Measurements from ENCODE around the gene C16orf95.

Gene C16orf95

DNA sequence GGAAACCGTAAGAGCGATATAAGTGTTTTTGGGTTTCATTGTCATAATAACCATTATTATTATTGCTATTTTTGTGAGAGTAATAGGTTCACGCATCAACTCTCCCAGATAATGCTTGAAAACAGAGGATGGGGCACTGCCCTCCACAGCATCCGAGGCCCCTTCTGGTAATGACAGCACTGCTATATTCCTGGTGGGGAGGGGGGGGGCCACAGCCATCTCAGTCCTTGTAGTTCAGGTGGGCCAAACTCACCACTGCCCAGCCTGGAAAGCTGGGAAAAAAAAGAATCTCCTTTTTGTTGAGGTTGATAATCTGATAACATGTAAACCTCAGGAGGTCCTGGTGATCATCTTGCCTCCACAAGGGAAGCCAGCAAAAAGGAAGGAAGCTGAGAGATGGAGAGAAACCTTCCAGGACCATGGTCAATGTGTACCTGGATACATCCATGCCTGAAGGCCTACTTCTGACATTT, 706 bp downstream of the C16orf95 start:
- no peak for DNase-seq (ENCODE audit: low spot score)

DNA sequence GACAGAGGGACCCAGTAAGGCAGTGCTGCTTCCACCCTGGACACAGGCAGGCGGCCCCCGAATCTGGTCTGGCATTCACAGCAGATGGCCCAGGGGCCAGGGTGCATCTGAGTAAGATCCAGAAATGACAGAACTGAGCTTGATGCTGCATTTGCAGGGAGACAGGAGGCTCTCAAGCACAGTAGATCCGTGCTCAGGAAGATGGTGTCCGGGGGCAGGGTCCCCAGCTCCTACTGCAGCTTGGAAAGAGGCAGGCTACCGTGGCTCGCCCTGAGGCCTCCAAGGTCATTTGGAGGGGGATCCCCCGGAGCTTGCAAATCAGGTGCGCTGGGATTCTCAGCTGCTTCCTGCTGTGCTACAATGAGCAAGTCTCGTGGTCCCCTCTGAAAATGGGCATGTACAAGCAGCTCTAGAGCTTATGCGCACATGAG, 2.2 kb downstream of the C16orf95 start:
- no peak for DNase-seq (ENCODE audit: low spot score)

DNA sequence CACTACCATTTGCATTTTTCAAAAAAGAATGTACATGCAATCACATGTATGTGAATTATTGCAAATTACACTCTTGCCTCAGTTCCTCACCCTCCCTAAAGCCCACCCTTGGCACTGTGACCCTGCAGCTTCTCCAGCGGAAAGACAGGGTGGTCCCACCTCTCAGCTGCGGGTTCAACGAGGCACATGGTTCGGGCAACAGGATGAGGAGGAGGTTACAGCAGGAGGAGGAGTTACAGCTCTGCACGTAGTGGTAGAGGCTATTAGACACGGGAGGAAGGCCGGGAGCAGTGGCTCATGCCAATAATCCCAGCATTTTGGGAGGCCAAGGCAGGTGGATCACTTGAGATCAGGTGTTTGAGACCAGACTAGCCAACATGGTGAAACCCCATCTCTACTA, 5.2 kb downstream of the C16orf95 start:
- no peak for DNase-seq (ENCODE audit: low spot score)

DNA sequence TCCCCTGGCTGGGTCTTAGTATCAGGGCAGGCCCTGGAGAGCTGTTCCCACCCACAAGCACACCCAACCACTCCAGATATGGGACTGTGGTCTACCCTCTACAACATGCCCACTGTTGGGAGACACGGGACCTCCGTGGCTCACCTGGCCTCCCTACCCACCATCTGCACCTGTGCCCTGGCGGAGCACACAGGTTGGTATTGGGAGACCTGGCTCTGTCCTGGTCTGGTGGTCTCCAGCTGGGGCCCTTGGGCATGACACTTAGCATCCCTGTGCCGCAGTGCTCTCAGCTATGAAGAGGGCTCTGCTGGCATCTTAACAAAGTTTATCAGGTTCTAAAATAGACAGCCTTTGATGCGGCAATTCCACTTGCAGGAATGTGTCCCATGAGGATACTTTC, 5.8 kb downstream of the C16orf95 start:
- DNase-seq (ENCODE audit: low spot score): no peak

DNA sequence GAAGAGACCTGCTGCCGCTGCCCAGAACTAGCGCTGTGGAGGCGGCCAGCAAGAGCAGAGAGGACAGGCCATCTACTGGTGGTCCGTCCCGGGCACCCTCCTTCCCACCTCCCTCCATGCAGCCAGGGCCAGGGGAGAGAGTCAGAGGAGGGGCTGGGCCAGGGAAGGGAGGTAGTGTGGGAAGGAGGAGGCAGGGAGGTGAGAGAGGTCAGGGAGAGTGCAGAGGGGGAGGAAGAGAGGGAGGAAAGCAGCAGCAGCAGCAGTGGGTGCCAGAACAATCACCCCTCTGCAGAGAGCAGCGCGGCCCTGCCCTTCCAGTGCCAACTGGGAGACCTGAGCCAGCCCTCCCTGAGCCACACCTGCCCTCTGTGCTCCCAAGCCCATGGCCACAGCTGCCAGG, 6.6 kb downstream of the C16orf95 start:
- DNase-seq (ENCODE audit: low spot score): no peak

DNA sequence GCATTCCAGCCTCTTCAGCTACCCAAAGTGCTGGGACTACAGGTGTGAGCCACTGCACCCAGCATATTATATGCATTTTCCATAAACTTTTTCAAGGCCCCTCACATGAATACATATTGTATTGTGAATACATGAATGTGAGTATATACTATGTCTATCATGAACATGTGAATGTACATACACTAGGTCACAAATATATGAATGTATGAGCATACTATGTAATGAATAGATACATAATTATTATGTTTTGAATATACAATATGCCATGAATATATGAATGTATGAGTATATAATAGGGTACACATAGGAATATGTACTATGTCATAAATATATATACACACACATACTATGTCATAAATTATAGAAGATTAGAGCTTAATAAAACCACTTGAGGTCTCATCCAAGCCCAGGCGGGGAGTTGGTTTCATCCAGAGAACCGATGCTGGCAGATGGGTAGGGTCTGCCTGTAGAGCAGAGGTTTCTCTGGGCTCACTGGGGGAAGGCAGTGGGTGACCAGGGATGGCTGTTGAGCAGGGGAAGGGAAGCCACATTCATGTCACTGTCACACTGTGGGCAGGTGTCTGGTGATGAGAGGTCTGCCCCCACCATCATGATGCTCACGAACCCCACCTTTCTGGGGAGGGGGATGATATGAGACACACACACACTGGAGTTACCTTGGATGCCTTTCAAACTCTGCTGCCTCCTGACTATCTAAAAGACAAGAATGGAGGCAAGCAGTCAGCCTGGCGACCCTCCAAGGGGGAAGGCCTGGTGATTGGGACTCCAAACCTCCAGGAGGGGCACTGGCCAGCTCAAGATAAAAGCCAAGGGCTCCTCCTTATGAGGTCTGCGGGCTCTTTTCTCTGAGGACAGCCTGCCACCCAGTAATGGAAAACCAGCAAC, 7.3 kb downstream of the C16orf95 start:
- DNase-seq (ENCODE audit: low spot score): no peak

DNA sequence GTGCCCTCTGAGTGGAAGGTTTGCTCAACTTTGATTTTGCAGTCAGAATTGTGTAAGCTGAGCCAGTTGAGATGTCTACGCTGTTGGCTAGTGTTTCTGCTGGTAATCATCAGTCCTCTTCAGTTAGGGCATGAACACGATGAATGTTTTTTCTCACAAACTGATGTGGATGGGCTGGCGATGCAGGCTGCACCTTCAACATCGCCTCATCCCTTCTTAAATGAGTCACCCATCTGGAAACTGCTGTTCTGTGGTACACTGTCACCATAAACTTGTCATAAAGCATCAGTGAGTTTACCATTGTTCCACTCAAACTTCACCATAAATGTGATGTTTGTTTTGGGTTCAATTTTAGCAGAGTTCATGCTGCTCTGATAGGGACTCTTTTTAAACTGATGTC, 8.4 kb downstream of the C16orf95 start:
- no peak for DNase-seq (ENCODE audit: low spot score)

DNA sequence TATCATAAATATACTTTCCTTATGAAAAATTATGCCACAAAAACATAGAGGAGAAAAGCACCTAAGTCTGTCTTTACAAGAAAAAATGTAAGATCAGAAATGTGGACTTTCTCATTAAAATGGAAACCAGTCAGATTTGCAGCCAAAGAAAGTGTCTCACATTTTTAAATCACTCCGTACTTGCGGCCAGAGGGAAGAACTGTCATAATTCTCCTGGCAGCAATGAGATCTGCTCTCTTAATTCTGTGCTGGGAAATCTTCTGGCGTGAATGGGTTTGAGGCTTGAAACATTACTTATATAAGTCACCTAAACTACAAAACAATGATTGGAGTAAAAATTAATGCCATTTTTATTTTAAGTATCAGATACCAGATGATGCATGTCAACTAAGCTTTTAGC, 10.7 kb downstream of the C16orf95 start:
- no peak for DNase-seq (ENCODE audit: low spot score)

DNA sequence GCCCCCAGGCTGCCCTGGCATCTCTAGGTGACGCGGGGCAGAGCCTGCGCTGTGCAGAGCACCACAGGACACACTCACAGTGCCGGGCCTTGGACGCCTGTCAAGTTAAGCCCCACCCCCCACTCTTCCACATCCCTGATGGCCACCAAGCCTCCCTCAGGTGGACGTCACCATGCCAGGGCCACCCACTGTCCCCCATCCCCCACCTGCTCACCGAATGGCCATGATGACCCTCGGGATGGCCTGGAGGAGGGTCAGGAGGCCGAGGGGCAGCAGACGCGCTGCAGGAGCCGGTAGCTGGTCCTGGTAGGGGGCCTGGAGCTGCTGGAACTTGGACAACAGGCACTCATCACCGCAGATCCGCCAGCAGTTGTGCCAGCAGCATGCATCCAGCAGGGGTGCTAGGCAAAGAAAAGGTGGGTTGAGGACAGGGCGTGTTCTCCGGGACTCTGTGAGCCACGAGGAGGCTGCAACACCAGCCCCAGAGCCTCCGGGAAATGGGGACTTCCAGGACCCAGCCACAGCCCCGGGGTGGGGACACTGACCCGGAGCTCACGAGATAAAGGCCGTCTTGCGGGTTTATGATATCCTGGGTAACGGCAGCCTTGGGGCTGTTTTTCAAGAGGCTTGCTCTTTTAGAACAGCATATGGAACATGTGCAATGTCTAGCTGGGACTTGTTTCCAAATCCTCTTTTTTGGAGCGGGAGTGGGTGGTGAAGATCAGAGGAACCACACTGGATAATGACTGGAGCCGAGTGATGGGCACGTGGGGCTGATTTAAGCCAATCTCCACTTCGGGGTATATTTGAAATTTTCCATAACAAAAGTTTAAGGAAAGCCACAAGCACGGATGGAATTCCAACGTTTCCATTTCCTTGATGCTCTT, 11.4 kb downstream of the C16orf95 start:
- DNase-seq (ENCODE audit: low spot score): no peak

DNA sequence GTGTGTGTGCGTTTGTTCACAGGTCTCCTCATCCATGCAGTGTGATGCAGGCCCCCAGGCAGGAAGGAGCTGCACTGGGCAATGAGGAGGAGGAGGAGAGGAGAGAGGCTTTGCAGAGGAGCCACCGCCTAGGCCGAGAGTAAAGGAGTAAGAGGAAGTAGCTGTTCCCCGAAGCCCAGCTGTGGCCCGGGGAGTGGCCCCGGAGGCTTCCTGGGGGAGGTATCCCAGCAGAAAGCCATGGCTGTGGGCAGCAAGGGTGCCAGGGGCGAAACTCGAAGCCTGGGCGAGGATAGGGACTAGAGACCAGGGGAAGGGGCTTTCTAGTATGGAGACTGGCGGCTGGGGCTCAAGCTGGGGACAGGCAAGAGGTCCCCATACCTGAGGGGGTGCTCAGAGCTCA, 12.2 kb downstream of the C16orf95 start:
- no peak for DNase-seq (ENCODE audit: low spot score)

DNA sequence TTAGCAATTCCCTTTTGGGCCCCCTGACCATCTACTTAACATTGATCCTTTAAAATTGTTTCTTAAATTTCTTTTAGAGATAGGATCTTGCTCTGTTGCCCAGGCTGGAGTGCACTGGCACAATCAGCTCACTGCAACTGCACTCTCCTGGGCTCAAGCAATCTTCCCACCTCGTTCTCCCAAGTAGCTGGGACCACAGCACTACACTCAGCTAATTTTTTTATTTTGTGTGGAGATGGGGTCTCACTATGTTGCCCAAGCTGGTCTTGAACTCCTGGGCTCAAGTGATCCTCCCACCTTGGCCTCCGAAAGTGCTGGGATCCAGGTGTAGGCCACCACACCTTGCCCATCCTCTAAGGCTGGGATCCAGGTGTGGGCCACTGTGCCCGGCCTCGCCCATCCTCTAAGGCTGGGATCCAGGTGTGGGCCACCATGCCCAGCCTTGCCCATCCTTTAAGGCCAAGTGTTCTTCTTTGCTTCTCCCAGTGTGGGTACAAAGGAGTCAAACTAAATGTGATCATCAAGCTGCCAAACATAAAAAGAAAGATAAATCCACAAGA, 13.2 kb downstream of the C16orf95 start:
- no peak for DNase-seq (ENCODE audit: low spot score)

DNA sequence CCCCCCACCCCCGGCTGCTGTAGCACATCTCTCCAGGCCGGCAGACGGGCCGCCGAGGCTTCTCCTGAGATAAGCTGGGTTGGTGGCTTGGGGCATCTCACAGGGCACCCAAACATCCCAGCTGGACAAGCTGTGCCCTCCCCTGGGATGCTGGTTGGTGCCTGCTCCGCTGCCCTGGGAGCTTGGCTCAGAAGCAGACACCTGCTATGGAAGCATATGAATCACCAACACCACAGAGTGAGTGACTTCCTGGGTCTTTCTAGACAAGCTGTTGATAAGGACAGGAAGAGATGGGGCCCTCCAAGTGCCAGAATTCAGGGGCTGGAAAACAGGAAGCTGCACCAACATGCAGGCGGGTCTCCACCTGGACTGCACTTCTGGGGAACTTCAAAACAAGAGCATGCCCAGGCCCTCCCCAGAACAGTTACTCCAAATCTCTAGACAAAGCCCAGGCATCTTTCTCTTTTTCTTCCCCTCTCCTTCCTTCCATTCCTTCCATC, 13.7 kb downstream of the C16orf95 start:
- DNase-seq (ENCODE audit: low spot score): no peak

DNA sequence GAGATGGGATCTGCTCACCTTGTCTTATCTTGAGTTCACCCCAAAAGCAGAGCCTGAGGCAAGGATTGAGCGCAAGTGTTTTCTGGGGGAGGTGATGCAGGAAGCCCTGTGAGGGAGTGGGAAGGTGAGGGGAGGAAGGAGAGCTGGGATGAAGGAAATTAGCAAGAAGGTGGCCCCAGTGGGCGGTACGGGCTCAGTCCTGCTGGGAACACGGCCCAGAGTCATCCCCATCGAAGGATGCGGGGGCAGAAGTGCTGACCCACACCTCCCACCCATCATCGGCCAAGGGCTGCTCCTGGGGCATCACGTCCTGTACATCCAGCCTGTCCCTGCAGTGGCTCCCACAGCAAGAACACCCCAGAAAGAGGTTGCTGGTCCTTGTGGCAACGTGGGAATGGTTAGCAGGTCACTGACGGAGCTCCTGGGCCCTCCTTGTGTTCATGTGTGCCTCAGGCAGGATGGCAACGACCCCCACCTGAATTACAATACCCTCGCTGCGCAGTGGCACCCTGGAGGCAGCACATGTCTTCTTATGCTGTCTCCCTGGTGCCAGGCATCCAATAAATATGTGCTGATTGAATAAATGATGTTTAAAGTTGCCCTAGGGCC, 18.2 kb downstream of the C16orf95 start:
- no peak for DNase-seq (ENCODE audit: low spot score)

DNA sequence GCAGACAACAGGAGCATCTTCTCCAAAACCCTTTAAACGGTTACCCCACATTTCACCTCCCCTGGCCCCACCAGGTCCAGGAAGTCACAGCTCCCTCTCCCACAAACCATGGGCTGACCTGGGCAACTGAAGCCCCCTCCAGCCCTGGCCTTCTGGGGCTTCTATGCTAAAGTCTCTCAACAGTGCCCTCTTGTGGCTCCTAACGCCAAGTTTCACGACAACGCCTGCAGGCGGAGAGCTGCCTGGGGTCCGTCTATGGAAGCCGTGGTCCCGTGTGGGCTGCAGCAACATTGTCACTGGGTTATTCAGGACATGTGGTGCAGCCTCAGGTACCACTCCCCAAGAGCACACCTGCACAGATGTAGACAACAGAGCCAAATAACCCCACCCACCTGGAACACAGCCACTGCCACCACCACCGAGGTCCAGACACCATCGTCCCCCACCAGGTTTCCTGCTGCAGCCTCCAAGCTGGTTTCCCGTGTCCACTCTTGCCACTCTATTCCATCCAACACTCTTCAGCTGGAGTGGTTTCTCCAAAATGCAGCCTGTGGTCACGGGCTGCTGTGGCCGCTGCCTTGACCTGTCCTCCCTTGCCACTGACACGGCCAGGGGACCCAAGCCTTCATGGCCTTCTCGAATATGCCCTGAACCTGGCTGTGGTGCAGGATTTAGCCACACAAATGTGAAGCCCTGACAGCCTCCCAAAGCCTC, 19.1 kb downstream of the C16orf95 start:
- DNase-seq (ENCODE audit: low spot score): no peak

DNA sequence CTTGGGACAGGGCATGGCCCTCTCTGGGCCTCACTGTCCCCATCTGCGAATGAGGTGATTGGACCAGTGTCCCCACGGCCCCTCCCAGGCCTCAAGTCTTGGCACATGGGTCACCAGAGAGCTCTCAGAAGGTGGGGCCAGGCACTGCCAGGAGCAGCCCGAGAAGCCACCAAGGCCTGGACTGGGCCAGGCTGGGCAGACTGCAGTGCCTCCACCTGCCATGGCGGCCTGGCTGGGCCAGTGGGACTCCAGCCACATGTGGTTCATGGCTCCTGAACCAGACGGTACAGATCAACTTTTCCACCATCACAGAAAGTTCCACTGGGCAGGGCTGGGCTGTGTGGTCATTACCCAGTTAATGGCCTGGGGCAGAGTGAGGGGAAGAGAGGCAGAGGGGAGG, 19.8 kb downstream of the C16orf95 start:
- no peak for DNase-seq (ENCODE audit: low spot score)

DNA sequence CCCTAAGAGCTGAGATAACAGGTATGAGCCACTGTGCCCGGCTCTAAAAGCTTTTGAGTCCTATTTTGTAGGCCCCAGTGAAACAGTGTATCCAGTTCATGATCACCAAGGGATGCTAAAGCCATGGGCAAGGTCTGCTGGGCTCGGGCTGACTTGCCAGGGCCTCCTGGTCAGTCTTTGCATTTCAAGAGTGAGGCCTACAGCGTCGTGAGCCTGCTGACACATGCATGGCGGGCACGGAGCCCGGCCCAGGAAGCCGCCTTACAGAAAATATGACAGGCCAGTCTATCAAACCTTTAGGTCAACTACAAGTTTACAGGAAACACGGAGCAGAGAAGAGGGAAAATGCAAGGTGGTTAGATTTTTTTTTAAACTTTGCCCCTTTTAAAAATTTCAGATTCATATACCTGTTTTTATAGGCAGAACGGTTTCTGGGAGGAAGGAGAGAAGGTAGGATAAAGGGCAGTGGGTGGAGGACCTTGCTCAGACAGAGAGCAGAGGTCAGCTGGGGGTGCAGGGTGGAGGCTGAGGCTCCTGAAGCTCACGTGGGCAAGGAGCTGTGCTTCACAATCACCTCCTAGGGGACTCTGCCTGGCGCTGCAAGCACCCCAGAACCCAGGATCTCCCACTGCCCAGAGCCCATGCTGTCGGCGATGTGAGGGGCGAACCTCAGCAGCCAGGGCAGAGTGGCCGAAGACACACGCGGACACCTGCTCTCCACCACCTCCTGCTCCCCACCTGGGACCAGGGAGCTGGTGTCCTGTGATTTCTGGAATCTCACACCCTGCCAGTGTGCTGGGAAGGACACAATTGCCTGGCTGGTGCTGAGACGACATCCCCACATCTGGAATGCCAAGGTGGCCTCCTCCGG, 21.3 kb downstream of the C16orf95 start:
- DNase-seq (ENCODE audit: low spot score): no peak

DNA sequence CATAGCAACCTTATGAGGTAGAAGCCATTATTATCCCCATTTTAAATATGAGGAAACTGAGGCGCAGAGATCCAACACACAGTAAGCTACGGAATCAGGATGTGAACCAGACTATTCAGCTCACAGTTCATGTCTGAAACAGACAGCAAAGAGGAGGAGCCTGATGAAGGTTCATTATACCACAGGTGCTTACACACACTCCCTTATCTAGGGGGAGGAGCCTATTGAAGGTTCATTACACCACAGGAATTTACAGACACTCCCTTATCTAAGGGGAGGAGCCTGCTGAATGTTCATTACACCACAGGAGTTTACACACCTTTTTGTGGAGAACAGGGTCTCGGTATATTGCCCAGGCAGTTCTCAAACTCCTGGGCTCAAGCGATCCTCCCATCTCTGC, 21.9 kb downstream of the C16orf95 start:
- DNase-seq (ENCODE audit: low spot score): no peak

DNA sequence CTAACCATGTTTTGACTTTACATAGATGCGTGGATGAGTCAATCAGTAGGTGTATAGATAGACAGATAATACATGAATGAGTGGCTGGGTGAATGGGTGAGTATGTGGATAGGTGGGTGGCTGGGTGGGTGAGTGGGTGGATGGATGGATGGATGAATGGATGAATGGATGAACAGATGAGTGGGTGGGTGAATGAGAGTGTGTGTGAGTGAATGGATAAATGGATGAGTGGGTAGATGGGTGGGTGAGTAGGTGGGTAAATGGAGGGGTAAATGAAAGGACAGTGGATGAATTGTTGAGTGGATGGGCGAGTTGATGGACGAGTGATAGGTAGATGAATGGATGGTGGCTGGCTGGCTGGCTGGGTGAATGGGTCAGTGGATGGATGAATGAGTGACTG, 23.2 kb downstream of the C16orf95 start:
- no peak for DNase-seq (ENCODE audit: low spot score)

DNA sequence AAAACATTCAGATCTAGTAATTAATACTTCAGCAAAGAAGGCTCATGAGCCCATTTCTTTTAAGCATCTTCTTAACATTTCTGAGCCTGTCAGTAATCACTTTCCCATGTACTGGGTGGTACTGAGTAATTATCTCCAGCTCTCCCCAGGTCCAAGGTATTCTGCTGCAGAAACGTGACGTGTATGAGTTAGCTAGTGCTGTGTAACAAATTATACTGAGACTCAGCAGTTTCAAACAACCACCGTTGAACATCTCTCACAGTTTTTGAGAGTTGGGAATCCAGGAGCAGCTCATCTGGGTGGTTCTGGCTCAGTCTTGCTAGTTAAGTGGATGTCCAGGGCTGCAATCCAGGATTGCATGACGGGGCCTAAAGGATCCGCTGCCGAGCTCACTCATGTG, 25.2 kb downstream of the C16orf95 start:
- DNase-seq (ENCODE audit: low spot score): no peak

DNA sequence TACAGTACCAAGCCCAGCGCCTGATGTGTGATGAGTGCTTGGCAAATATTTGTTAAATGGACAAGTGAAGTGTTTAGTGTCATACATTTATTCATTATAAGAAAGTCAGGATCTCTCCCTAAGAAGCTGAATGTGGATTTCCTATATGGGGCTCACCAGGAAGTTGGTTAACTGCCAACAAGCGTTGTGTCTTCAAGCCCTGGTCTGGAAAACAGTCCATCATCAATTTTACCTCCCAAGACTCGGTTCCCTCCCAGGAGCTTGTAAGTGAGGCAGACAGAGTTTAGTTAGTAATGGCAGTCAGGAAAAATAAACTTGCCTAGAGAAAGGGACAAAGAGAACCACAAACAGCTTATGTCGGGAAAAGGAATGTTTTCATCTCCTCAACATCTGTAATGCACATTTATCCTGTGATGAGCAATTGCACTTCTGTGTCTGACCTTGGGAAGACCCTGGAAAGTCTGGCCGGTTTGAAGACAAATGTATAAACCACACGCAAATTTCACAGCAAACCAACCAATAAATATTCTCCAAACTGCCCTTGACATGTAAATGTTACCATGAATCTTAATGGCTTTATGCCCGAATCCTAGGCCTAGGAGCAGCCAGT, 28.3 kb downstream of the C16orf95 start:
- DNase-seq (ENCODE audit: low spot score): no peak
